Dermis blood vessel endothelial cell (primary cell): Measurements from ENCODE around the gene QRICH2. TPM values are rescaled to one million over a fixed set of nuclear protein-coding genes. Genes with fewer than 3 reads are reported as not detected.
A peak's percentile ranks its signal among the peaks of the same experiment; 100 is the strongest.
"Not testable (repeated sequence)": the region's sequence is repeated elsewhere in the genome, so short reads cannot be mapped to it uniquely, and the experiment has no call there.

ENCODE experiments used
- DNase-seq: peaks from one replicate; pipeline ENCODE4 v3.0.0; 2010
- total RNA-seq: library from RNA; depleted of rRNA; stranded (reverse); fragments of >200 nt; gene quantifications from 2 replicates; pipeline ENCODE4 v1.2.3, GENCODE V29; 2014

Gene QRICH2
- total RNA-seq, 1 donor from 2014 or later = 13.8 TPM

DNA sequence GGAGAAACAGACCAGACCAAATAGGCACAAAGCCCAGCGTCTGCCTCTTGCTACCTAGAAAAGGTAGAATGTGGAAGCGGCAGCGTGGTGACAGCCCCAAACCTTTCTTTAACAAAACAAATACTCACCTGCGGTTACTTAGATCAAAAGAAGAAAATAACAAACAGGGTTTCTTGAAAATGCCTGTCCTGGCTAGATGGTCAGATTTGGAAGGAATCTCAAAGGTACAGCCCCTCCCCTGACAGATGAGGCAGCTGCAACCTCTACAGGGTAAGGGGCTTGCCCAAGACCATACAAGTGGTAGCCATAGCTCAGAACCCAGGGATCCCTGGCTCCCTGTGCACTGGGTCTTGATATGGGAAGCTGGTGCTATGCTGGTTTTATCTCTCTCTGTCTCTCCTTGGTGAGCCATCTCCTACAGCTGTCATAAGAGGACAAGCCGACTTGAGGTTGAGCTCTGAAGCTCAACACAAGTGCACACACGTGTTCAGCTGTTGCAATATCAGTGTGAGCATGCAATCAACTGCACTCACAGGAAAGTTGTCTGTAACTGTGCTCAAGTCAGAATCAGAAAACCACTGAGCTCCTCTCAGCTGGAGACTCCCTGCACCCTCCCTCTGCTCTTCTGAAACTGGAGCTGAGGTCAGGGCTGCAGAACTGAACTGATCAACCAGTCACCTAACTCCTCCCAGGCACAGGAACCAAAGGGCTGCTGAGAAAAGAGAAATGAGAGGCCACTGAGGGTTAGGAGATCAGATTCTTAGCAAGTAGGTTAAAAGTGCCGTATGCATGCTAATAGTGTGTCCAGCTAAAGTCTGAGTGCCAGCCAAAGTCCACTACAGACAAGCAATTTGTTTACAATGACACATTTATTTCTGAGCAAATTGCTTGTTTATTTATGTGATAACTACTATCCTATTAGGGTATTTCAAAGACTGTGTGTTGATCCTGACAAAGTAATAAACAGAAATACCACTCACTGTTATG lies 61.7 kb downstream of the QRICH2 start:
- no peak for DNase-seq

DNA sequence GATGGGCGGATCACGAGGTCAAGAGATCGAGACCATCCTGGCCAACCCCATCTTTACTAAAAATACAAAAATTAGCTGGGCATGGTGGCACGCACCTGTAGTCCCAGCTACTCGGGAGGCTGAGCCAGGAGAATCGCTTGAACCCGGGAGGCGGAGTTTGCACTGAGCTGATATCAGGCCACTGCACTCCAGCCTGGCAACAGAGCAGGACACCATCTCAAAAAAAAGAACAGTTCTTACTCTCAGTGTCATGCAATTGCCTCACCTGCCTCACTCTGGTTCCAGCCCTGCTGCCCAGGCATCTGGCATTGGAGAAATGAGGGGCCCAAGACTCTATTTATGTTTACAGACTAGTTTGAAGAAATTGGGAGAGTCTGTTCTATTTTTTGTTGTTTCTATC lies 63.4 kb downstream of the QRICH2 start:
- not testable (repeated sequence) for DNase-seq

DNA sequence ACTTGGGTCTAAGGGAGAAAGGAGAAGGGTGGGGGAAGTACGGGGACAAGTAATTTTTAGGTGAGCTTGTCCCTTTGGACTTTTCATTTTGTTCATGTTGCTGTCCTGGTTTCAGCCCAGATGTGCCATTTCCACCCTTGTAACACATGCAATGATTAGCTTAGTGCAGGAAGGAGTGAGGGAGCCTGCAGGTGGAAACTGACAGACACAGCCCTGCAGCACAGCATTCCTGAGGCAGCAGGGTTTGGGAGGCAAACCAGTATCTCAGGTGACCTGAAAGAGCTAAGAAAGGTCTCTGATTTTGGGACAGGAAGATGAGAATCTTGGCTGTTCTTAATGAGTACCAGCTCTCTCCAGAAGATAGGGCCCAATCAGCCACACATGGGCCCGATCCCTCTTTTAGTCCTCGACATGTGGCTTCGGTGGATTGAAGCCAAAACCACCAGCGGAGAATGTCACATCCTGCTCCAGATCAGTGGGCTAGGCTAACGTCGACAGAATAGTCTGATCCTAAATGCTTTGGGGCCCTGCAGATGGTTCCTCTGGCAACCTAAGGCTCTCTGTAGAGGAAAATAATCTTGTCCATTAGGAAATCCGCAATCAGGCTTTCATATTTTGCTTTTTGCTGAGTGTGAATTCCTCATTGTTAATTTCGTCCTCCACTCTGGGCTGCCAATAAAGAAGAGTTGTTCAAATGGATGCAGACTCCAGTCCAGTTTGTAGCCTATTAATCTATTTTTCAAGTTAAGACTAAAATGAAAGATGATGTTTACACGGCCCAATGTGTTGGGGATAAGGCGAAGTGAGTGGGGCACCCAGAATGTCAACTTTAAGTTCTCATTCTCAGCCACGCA lies 64.0 kb downstream of the QRICH2 start:
- DNase-seq = no peak

DNA sequence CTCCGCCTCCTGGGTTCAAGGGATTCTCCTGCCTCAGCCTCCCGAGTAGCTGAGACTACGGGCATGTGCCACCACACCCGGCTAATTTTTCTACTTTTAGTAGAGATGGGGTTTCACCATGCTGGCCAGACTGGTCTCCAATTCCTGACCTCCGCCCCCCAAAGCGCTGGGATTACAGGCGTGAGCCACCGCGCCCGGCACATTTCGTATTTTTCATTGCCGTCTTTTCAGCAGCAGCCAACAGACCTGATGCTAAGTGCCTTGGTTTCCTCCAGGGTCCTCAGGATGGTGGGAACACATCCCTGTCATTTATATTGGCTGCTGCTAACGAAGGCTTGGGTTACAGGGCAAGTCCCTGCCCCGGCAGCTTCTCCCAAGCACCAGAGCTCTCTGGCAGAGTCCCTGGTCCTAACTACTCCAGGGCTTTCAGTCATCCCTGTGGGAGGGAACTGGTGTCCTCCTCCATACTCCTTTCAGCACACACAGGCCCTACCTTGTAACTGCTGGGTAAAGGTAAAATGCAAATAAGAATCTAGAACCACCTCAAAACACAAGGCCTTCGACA lies 66.3 kb downstream of the QRICH2 start:
- no peak for DNase-seq

DNA sequence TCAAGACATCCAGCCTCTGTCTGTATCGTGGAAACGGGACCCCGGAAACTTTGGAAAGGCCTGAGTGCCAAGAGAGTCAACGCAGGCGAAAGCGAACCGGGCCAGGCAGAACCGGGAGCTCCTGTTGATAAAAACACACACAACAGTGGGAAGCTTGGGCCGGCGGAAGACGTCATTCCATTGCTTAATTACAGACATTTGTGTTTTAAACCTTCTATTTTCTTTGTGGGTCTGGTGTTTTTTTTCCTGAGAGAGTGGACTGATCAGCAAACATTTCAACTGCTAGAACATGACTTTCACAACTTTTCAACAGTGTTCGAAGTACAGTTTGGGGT lies 66.9 kb downstream of the QRICH2 start:
- DNase-seq = no peak

GRCh38 chr17:76240461-76241203 lies 67.4 kb downstream of the QRICH2 start, which contains the start of gene RNF157:
RNF157 (minus strand) TSS chr17:76240493; CDS start chr17:76240240, 253 bp downstream.
- peak; percentile 51 for DNase-seq

GRCh38 chr17:76239538-76240274 lies 68.4 kb downstream of the QRICH2 start:
- no peak for DNase-seq

DNA sequence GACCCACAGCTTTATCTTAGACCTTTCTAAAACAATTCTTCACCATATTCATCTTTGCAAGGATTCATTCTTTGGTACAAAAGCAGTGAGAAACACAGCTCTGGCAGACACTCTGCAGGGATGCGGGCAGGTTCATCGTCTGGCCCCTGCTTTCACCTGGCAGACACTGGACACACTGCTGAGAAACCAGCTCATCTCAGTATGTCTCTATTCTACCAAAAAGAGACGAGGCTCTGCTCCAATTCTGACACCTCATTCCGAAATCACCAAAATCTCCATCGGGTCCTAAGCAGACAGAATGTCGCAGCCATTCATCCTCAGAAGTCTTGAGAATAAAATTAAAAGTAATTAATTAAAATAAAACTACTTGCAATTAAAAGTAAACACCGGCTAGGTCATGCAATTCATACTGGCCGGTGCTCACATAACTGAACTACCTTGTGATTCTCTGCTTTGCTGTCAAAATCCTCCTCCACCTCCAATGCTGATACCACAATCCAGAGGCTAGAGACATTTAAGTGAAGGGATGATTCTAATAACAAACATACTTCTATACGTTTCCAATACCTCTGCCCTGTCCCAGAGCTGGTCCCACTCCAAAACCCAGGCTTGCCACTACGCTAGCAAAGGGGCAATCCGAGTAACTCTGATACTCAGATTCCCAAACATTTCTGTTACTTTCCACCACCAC lies 69.1 kb downstream of the QRICH2 start:
- DNase-seq = no peak

DNA sequence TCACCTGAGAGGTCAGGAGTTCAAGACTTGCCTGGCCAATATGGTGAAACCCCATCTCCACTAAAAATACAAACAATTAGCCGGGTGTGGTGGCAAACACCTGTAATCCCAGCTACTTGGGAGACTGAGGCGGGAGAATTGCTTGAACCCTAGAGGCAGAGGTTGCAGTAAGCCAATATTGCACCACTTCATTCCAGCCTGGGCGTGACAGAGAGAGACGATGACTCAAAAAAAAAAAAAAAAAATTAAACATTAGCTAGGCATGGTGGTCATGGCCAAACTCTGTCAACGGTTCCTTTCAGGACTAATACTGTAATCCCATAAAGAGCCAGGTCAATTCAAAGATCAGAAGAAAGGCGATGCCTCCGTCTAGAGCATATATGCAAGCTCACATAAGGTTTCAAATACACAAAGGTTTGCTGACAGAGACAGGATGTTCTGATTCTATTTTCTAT lies 70.2 kb downstream of the QRICH2 start:
- DNase-seq = no peak

- DNase-seq = no peak
Observed at GRCh38 chr17:76236603-76237002, 71.5 kb downstream of the QRICH2 start.

- DNase-seq = no peak
Observed at GRCh38 chr17:76235883-76236282, 72.2 kb downstream of the QRICH2 start.

- no peak for DNase-seq
Observed at GRCh38 chr17:76234354-76234679, 73.8 kb downstream of the QRICH2 start.

DNA sequence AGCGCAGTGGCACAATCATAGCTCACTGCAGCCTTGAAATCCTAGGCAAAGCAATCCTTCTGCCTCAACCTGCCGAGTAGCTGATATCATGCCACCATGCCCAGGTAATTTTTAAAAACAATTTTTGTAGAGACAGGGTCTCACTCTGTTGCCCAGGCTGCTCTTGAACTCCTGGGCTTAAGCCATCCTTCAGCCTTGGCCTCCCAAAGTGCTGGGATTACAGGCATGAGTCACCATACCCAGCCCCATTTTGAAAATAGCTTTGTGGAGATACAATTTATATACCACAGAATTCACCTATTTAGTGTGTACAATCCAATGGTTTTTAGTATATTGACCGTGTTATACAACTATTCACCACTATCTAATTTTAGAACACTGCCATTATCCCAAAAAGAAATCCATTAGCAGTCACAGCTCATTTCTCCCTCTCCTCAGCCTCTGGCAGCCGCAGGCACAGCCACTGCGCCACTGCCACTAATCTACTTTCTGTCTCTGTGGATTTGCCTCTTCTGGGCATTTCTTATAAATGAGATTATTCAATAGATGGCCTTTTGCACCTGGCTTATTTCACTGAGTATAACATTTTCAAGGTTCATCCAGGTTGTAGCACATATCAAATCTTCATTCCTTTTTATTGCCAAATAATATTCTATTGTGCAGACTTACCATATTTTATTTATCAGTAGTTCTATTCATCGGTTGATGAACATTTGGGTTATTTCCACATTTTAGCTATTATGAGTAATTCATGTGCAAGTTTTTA lies 74.3 kb downstream of the QRICH2 start:
- DNase-seq = no peak

DNA sequence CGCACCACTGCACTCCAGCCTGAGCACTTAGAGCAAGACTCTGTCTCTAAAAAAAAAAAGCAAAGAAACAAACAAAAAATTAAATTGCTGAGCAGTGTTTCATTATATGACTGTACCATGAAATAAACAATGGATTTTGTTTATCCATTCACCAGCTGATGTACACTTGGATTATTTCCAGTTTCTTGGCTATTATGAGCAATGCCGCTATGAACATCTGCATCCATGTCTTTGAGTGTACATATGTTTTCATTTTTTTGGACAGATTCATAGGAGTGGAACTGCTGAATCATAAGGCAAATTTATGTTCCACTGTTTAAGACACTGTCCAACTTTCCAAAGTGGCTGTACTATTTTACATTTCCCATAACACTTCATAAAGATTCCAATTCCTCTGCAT lies 75.7 kb downstream of the QRICH2 start:
- peak; percentile 51 for DNase-seq

- not testable (repeated sequence) for DNase-seq
Observed at GRCh38 chr17:76226749-76227148, 81.3 kb downstream of the QRICH2 start.

GRCh38 chr17:76225373-76226086 lies 82.5 kb downstream of the QRICH2 start:
- not testable (repeated sequence) for DNase-seq
